Epithelial cell of proximal tubule (primary cell): ENCODE measurements around the gene SORCS2. TPM values are rescaled to one million over a fixed set of nuclear protein-coding genes. Genes with fewer than 3 reads are reported as not detected.

Experiments used
- DNase-seq: peaks from one replicate; pipeline ENCODE4 v3.0.0-alpha.2; 2011; ENCODE audit warnings: low read depth
- H3K4me3 ChIP-seq: 2 replicates; pipeline ENCODE4 v1.5.1; 2011; ENCODE audit warnings: low read depth, mild to moderate bottlenecking, low read length
- total RNA-seq: library from RNA; depleted of rRNA; stranded (reverse); fragments of >200 nt; gene quantifications from 2 replicates; pipeline ENCODE4 v1.2.3, GENCODE V29; 2015
- TF ChIP-seq, protein P1 (sequence below): conservative IDR thresholded peaks from 2 replicates; pipeline ENCODE4 v1.5.1; 2012; ENCODE audit warnings: low read depth, mild to moderate bottlenecking, low read length

SORCS2 gene
- total RNA-seq, 1 donor from 2014 or later: 0.29 TPM

DNA sequence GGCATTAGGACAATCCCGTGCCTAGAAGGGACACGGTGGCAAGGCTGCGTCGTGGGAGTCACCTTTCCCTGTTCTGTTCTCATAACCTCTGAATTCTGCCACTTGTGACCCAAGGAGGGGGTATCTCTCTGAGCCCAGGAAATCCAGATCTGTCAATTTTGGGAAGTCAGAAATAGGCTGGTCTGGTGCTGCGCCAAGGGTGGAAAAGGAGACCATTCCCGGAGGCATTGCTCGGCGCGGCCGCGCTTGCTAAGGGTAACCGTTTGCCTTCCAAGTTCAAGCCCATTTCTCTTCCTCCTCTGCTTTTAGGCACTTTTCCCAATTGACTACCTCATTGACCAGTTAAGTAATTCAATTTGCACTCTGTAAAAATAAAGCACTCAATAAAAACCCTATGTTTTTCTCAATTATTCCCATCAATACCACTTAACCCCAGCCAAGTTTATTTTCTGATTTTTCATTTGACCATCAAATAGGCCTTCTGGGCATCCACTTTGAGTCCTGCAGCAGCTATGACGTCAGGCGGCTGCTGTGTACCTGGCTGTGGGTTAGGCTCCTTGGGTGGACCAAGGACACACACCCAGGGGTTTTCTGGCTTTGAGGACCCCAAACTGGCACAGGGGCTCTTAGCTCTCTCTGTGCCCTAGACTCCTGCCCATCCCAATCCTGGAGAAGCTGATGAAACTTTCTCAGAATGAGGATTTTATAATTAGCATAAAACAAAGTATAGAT is 12.5 kb downstream of the SORCS2 start:
- no peak overlapping the region for H3K4me3 ChIP-seq
- TF ChIP-seq, protein P1, sequence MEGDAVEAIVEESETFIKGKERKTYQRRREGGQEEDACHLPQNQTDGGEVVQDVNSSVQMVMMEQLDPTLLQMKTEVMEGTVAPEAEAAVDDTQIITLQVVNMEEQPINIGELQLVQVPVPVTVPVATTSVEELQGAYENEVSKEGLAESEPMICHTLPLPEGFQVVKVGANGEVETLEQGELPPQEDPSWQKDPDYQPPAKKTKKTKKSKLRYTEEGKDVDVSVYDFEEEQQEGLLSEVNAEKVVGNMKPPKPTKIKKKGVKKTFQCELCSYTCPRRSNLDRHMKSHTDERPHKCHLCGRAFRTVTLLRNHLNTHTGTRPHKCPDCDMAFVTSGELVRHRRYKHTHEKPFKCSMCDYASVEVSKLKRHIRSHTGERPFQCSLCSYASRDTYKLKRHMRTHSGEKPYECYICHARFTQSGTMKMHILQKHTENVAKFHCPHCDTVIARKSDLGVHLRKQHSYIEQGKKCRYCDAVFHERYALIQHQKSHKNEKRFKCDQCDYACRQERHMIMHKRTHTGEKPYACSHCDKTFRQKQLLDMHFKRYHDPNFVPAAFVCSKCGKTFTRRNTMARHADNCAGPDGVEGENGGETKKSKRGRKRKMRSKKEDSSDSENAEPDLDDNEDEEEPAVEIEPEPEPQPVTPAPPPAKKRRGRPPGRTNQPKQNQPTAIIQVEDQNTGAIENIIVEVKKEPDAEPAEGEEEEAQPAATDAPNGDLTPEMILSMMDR: no peak
- no peak for DNase-seq

DNA sequence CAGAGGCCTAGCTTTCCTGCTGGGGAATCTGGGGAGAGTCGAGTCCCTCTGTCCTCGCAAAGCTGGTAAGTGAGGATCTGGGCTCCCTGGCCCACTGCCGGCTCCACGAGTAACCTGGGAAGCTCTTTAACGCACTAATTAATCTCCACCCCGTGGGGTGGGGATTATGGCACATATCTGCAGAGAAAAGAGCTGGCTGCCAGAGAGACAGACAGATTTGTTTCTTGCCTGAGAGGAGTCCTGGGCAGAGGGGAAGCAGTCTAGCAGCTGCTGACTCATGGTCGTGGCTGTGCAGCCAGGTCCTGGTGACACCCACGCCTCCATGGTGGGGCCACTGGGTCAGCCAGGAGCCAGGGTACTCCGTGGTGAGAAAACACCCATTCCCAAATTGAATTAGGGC is 14.0 kb downstream of the SORCS2 start:
- TF ChIP-seq, protein P1: no peak
- peak; percentile 13 for DNase-seq
- H3K4me3 ChIP-seq: peak overlapping the region; percentile 2

DNA sequence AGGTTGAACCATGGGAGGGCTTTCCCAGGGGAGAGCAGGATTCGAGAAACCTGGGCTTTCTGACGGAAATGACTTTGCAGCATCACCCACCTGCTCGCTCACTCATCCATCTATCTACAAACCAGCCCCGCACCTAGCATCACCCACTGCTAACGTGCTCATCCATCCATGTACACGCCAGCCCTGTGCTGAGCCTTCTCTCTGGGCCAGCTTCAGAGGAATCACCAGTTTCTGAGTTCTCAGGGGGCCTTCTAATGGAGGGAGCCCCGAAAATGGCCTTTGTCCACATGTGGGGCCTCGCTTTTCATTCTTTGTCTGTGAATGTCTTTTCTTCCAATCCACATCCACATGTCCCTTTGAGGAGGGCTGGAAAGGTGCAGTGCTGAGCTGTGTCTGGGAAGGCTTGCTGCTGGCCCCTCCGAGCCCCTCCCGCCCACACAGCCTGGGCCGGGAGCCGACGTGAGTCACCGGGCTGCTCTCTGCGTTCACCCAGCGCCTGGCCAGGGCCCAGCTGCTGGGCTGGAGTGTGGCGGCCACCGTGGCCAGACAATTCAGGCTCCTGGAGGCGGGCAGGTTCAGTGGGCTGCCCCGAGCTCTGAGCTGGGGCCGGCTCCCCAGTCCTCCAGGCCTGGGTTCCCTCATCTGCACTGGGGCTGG is 14.7 kb downstream of the SORCS2 start:
- H3K4me3 ChIP-seq: no peak overlapping the region
- peak; percentile 25 for DNase-seq
- TF ChIP-seq, protein P1: no peak

DNA sequence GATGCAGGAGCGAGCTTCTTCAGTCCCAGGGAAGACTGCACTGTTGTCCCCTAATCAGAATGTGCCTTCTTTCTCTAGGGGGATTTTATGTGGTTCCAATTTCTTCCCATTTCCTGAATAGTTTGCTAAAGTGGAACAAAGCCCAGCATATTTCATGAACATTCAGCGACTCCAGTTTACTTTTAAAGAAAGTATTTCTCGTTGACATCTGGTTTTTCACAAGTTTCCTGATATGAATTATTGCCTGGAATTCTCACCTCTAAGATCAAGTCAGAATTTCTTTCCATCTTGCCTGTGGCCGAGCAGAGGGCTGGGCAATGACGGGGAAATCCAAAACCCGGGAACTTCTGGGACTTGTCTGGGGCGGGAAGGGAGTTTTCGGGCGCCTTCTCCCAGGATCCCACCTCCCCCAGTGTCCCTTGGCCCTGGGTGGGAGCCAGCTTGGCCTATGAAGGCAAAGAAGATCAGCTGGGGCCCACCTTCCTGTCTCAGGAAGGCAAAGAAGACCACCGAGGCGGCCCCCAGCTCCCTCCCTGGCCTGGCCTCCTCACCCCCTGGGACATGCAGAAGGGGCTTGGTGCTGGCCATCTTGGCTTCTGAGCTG is 15.4 kb downstream of the SORCS2 start:
- no peak for DNase-seq
- H3K4me3 ChIP-seq: no peak overlapping the region
- TF ChIP-seq, protein P1: no peak

DNA sequence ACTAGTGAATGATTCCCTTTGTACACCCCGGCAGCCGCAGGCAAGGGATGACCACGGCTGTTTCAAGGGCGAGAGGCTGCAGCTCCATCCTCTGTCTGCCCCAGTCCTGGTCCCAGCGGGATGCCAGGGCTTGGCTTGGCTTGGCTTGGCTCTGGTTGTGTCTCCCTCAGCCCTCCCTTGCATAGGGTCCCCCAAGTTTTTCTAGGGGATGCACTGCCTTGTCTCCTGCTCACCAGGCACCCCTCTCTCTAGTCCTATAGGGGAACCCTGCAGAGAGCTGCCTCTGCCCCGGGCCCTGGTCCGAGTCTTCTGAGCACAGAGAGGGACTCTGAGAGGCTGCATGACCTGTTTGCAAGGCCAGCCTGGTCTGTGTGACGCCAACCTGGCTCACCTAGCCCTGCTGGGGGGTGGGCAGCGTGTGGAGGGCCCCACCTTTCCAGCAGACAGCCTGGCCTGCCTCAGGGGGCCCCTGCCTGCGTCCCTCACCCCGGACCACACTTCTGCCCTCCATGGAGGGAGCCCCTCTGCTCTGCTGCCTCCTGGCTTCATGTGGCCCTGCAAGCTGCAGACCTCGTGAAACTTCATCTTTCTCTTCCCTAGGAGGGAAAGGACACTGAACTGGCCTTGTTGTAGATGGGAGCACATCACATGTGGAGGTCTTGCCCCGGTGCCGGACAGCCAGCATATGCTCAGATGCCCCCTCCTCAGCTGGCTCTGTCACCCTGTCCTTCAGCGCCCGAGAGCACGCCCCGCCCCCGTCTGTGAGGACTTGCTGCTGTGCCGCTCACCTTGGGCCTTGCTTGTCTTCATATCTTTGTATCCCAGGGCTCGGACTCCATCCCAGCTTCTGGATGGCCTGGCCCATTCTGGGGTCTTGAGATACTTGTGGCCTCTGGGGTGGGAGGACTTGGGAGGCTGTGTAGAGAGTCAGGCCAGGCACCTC is 16.4 kb downstream of the SORCS2 start:
- DNase-seq: no peak
- TF ChIP-seq, protein P1: no peak
- H3K4me3 ChIP-seq: no peak overlapping the region

DNA sequence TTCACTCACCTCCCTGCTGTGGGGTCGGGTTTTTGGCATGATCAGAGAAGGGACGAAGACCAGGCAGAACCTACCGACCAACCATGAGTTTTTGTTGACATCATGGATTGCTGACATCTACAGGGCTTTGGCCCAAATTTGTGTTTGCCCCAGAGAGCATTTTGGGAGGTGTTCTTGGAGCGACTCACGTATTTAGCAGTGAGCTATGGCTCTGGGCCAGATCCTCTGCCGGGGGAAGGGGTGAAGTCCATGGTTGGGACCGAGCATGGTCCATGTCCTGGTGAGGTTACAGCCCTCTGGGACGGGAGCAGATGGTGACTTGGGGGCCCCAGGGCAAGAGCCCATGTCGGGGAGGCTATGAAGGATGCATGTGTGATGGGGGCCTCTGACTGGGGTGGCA is 17.4 kb downstream of the SORCS2 start:
- TF ChIP-seq, protein P1: no peak
- no peak overlapping the region for H3K4me3 ChIP-seq
- no peak for DNase-seq
